OCI-LY7 (cell line): ENCODE data around the gene BMERB1.

Experiments
- CTCF ChIP-seq: fragments of 200-600 bp; sonication (generic); conservative IDR thresholded peaks from 2 replicates; pipeline ENCODE4 v1.5.1; 2014; ENCODE audit warnings: mild to moderate bottlenecking, antibody characterized with exemption, low read length, moderate library complexity, mixed read lengths
- EZH2phosphoT487 ChIP-seq: fragments of 200-600 bp; sonication (generic); IDR thresholded peaks from 2 replicates; pipeline ENCODE4 v1.6.1; 2018; ENCODE audit warnings: low read depth, borderline replicate concordance, mild to moderate bottlenecking, mixed run types, antibody characterized with exemption, low read length, moderate library complexity, mixed read lengths

GRCh38 chr16:15521758-15522509 is 87.5 kb downstream of the BMERB1 start:
- TF ChIP-seq CTCF (no peak), EZH2phosphoT487 (no peak)
